ENCODE results near the gene CCNI2.

DNA sequence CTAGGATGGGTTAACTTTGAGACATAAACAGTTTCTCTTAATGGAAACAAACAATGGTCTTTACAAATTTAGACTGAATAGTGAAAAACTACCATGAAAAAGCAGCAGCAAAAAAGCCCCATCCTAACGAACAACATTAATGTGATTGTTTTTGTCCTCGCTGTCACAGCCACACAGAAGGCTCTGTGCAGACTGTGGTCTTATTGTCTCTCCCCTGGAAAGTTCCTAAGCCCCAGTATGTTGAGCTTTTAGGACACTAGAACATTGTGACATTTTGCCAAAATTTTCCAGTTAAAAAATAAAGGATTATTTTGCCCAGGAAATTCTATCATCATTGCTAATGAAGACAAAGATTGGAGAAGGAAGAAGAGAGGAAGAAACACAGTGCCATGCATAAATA lies 53.3 kb downstream of the CCNI2 start:
- TF ChIP-seq CTCF (IDR thresholded peaks at IDR 0.05) (no peak), POLR2A (IDR thresholded peaks at IDR 0.05) (no peak)
